ENCODE measurements around the gene GP9.

- no peak for TF ChIP-seq POLR2AphosphoS5 (IDR thresholded peaks at IDR 0.05)
- TF ChIP-seq, protein P1, sequence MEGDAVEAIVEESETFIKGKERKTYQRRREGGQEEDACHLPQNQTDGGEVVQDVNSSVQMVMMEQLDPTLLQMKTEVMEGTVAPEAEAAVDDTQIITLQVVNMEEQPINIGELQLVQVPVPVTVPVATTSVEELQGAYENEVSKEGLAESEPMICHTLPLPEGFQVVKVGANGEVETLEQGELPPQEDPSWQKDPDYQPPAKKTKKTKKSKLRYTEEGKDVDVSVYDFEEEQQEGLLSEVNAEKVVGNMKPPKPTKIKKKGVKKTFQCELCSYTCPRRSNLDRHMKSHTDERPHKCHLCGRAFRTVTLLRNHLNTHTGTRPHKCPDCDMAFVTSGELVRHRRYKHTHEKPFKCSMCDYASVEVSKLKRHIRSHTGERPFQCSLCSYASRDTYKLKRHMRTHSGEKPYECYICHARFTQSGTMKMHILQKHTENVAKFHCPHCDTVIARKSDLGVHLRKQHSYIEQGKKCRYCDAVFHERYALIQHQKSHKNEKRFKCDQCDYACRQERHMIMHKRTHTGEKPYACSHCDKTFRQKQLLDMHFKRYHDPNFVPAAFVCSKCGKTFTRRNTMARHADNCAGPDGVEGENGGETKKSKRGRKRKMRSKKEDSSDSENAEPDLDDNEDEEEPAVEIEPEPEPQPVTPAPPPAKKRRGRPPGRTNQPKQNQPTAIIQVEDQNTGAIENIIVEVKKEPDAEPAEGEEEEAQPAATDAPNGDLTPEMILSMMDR (IDR thresholded peaks at IDR 0.05 in 8 of 11, conservative IDR thresholded peaks at IDR 0.05 in 3 of 11), result no peak
Measured at GRCh38 chr3:129050556-129051295, 9.9 kb upstream of the GP9 start.

All from spleen (tissue), 7 donors.